ENCODE data around the gene PAEP.

DNA sequence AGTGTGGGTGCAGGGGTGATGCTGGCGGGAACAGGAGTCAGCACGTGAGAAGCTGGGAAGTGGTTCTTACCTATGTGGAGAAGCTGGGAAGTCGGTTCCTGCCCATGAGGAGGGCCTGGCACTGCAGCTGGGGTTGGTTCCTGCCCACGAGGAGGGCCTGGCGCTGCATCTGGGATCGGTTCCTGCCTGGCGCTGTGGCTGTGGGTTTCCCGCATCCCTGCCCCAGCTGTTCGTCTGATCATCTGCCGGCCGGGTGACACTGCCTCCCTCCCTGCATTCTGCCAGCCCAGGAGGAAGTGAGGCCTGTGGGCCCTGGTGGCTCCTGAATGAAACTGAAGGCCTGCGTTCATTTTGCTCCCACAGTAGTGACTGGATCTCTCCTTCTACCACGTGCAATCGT is 10.5 kb upstream of the PAEP start:
- TF ChIP-seq SUZ12 (IDR thresholded peaks at IDR 0.05): no peak
- TF ChIP-seq, protein P1, sequence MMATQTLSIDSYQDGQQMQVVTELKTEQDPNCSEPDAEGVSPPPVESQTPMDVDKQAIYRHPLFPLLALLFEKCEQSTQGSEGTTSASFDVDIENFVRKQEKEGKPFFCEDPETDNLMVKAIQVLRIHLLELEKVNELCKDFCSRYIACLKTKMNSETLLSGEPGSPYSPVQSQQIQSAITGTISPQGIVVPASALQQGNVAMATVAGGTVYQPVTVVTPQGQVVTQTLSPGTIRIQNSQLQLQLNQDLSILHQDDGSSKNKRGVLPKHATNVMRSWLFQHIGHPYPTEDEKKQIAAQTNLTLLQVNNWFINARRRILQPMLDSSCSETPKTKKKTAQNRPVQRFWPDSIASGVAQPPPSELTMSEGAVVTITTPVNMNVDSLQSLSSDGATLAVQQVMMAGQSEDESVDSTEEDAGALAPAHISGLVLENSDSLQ (IDR thresholded peaks at IDR 0.05): no peak
- no peak for TF ChIP-seq CTBP1 (IDR thresholded peaks at IDR 0.05; ENCODE audit: borderline replicate concordance)
- no peak for TF ChIP-seq FOXK2 (IDR thresholded peaks at IDR 0.05)
- TF ChIP-seq SP1 (IDR thresholded peaks at IDR 0.05): no peak
- no peak for TF ChIP-seq ELF4 (IDR thresholded peaks at IDR 0.05)
- TF ChIP-seq FOXA1 (IDR thresholded peaks at IDR 0.05): no peak

All from HEK293T (cell line).